Peyer's patch (tissue), 4 donors: Measurements from ENCODE around the gene IMMP2L.

ENCODE experiments used
- POLR2A ChIP-seq, 2 donors: fragments of 450-650 bp; IDR thresholded peaks; one replicate each; pipeline ENCODE4 v1.5.1; 2017; ENCODE audit warnings: antibody characterized with exemption in 2 of 2, mild to moderate bottlenecking in 2 of 2, moderate library complexity in 2 of 2
- TF ChIP-seq, protein P1 (sequence below), 6 experiments: fragments of 450-650 bp in 4 of 6; fragments of 200-600 bp in 2 of 6; sonication (generic) in 1 of 6; IDR thresholded peaks; one replicate each; pipeline ENCODE4 v1.5.1; 2017 to 2019; ENCODE audit warnings: antibody characterized with exemption in 6 of 6, mild to moderate bottlenecking in 3 of 6, moderate library complexity in 1 of 6

DNA sequence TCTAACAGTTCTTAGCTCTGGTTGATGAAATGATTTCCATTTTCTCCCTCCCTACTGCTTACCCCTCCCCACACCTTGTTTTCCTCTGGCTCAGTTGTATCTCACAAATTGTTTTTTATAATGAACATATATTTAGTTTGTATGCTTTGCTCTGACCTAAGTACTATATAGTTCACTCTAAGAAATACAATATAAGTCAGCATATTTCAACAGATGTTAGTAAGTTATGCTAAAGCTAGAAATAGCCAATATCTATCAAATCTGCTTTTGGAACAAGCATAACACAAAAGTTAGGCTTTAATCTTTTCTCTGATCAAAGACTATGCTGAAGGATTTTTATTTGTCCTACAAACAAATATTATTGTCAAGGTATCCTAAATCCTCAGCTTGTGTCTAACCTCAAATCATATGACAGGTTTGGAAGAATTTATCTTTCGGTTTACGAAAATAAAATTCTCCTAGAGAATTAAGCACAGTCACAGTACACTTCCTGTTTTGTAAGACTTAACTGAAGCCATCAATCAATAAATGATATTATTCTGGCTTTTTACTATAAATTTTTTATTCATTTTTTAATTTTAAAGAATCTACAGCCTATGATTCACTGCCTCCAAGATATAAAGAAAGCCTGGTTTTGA, 67.0 kb downstream of the IMMP2L start:
- TF ChIP-seq, protein P1, sequence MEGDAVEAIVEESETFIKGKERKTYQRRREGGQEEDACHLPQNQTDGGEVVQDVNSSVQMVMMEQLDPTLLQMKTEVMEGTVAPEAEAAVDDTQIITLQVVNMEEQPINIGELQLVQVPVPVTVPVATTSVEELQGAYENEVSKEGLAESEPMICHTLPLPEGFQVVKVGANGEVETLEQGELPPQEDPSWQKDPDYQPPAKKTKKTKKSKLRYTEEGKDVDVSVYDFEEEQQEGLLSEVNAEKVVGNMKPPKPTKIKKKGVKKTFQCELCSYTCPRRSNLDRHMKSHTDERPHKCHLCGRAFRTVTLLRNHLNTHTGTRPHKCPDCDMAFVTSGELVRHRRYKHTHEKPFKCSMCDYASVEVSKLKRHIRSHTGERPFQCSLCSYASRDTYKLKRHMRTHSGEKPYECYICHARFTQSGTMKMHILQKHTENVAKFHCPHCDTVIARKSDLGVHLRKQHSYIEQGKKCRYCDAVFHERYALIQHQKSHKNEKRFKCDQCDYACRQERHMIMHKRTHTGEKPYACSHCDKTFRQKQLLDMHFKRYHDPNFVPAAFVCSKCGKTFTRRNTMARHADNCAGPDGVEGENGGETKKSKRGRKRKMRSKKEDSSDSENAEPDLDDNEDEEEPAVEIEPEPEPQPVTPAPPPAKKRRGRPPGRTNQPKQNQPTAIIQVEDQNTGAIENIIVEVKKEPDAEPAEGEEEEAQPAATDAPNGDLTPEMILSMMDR (IDR thresholded peaks at IDR 0.05), result no peak
- TF ChIP-seq POLR2A (IDR thresholded peaks at IDR 0.05), result no peak
